Astrocyte of the spinal cord (primary cell): ENCODE measurements around the gene HS3ST2.

Experiments used
- DNase-seq: peaks from one replicate; pipeline ENCODE4 v3.0.0; 2011; ENCODE audit warnings: low read depth, low spot score
- H3K4me3 ChIP-seq: 2 replicates; pipeline ENCODE4 v1.5.1; 2011; ENCODE audit warnings: low read depth, mild to moderate bottlenecking, low read length, moderate library complexity
- CTCF ChIP-seq: IDR thresholded peaks from 2 replicates; pipeline ENCODE4 v1.5.1; 2012; ENCODE audit warnings: low read depth, mild to moderate bottlenecking, low read length, inconsistent platforms
- in situ Hi-C: cut with HindIII; loops from 2 replicates; pipeline ENCODE4 v1.10.0; 2017; ENCODE audit warnings: low sequenced_read_pairs

Gene HS3ST2

GRCh38 chr16:22813948-22814710 is at the start of gene HS3ST2:
TSS of gene HS3ST2 (plus strand) at chr16:22814162. CDS start at chr16:22814611, 449 bp downstream.
- H3K4me3 ChIP-seq: no peak within 1 kb of the TSS
- DNase-seq: no peak
- in situ Hi-C loops: no loop called here
- TF ChIP-seq CTCF: peak; percentile 2

- no peak overlapping the region for H3K4me3 ChIP-seq
- DNase-seq: no peak
- in situ Hi-C loops: no loop called here
- no peak for TF ChIP-seq CTCF
Measured at GRCh38 chr16:22764662-22765327, 49.2 kb upstream of the HS3ST2 start.

GRCh38 chr16:22765479-22765878 is 48.5 kb upstream of the HS3ST2 start:
- no peak overlapping the region for H3K4me3 ChIP-seq
- no peak for DNase-seq
- in situ Hi-C loops: no loop called here
- TF ChIP-seq CTCF: no peak

GRCh38 chr16:22770866-22771265 is 43.1 kb upstream of the HS3ST2 start:
- H3K4me3 ChIP-seq: no peak overlapping the region
- in situ Hi-C loops: no loop called here
- no peak for DNase-seq
- TF ChIP-seq CTCF: no peak

GRCh38 chr16:22771551-22771950 is 42.4 kb upstream of the HS3ST2 start:
- in situ Hi-C loops: no loop called here
- no peak overlapping the region for H3K4me3 ChIP-seq
- no peak for TF ChIP-seq CTCF
- DNase-seq: no peak

- in situ Hi-C loops: no loop called here
- TF ChIP-seq CTCF: no peak
- H3K4me3 ChIP-seq: no peak overlapping the region
- no peak for DNase-seq
Measured at GRCh38 chr16:22775220-22775922, 38.6 kb upstream of the HS3ST2 start.
